Hepatocyte (in vitro differentiated cells): ENCODE measurements around the gene RALGPS2.

Experiments
- CTCF ChIP-seq: fragments of 200-600 bp; sonication (generic); IDR thresholded peaks from 2 replicates; pipeline ENCODE4 v1.5.1; 2016; ENCODE audit warnings: antibody characterized with exemption, mild to moderate bottlenecking; ENCODE audit not compliant: poor library complexity
- EZH2 ChIP-seq: fragments of 200-600 bp; sonication (generic); IDR thresholded peaks from 2 replicates; pipeline ENCODE4 v1.6.1; 2016; ENCODE audit warnings: antibody characterized with exemption, mild to moderate bottlenecking, borderline replicate concordance

GRCh38 chr1:178946855-178947676 is 222.0 kb downstream of the RALGPS2 start:
- no peak for TF ChIP-seq CTCF
- no peak for TF ChIP-seq EZH2
